Neural cell (in vitro differentiated cells): Measurements from ENCODE around the gene SLC8A1. TPM values are rescaled to one million over a fixed set of nuclear protein-coding genes. Genes with fewer than 3 reads are reported as not detected.

Experiments used
- H2AFZ ChIP-seq: fragments of 200-600, 300-800 bp; sonication (generic), shearing (Covaris generic); 2 replicates; pipeline ENCODE4 v1.6.0; 2014; ENCODE audit warnings: low read depth, mild to moderate bottlenecking, antibody characterized with exemption, low read length, moderate library complexity
- H3F3A ChIP-seq: fragments of 200-600 bp; shearing (Covaris generic); 2 replicates; pipeline ENCODE4 v1.6.1; 2016; ENCODE audit warnings: mild to moderate bottlenecking, moderate library complexity, mixed read lengths, antibody characterized with exemption, low read length; ENCODE audit not compliant: insufficient read depth, poor library complexity, severe bottlenecking
- H3K27ac ChIP-seq: fragments of 200-600, 300-800 bp; sonication (generic), shearing (Covaris generic); 2 replicates; pipeline ENCODE4 v1.5.1; 2014; ENCODE audit warnings: mild to moderate bottlenecking, low read length, moderate library complexity
- H3K27me3 ChIP-seq: fragments of 300-800, 200-600 bp; sonication (generic), shearing (Covaris generic); 2 replicates; pipeline ENCODE4 v1.6.0; 2014; ENCODE audit warnings: mild to moderate bottlenecking, low read depth, low read length, moderate library complexity; ENCODE audit not compliant: insufficient read depth
- H3K36me3 ChIP-seq: fragments of 300-800, 200-600 bp; sonication (generic), shearing (Covaris generic); 2 replicates; pipeline ENCODE4 v1.5.1; 2014; ENCODE audit warnings: mild to moderate bottlenecking, antibody characterized with exemption, low read length, moderate library complexity; ENCODE audit not compliant: insufficient read depth
- H3K4me2 ChIP-seq: fragments of 300-800, 200-600 bp; sonication (generic), shearing (Covaris generic); 2 replicates; pipeline ENCODE4 v1.6.0; 2014; ENCODE audit warnings: mild to moderate bottlenecking, low read length
- H3K4me3 ChIP-seq: fragments of 300-800, 200-600 bp; sonication (generic), shearing (Covaris generic); 2 replicates; pipeline ENCODE4 v1.5.1; 2014; ENCODE audit warnings: mild to moderate bottlenecking, low read length, moderate library complexity
- H3K79me2 ChIP-seq: fragments of 200-600 bp; shearing (Covaris generic); replicated peaks from 2 replicates; pipeline ENCODE4 v1.6.0; 2014; ENCODE audit warnings: mild to moderate bottlenecking, low read length, moderate library complexity; ENCODE audit not compliant: insufficient read depth
- H3K9ac ChIP-seq: fragments of 300-800, 200-600 bp; sonication (generic), shearing (Covaris generic); 2 replicates; pipeline ENCODE4 v1.6.1; 2016; ENCODE audit warnings: mild to moderate bottlenecking, low read length, mixed read lengths
- H3K9me2 ChIP-seq: fragments of 200-600 bp; shearing (Covaris generic); 2 replicates; pipeline ENCODE4 v1.6.1; 2016; ENCODE audit warnings: mild to moderate bottlenecking, low read length, mixed read lengths; ENCODE audit not compliant: insufficient read depth
- H3K9me3 ChIP-seq: fragments of 200-600, 300-800 bp; sonication (generic), shearing (Covaris generic); 2 replicates; pipeline ENCODE4 v1.6.1; 2016; ENCODE audit warnings: mild to moderate bottlenecking, mixed run types, low read length, moderate library complexity, mixed read lengths
- H4K20me1 ChIP-seq: fragments of 200-600 bp; shearing (Covaris generic); 2 replicates; pipeline ENCODE4 v1.6.1; 2016; ENCODE audit warnings: mild to moderate bottlenecking, mixed run types; ENCODE audit not compliant: insufficient read depth
- CTCF ChIP-seq: fragments of 450-650 bp; IDR thresholded peaks from 2 replicates; pipeline ENCODE4 v1.5.1; 2014; ENCODE audit warnings: antibody characterized with exemption, mild to moderate bottlenecking, moderate library complexity; ENCODE audit not compliant: poor library complexity, severe bottlenecking
- EP300 ChIP-seq: fragments of 450-650 bp; conservative IDR thresholded peaks from 2 replicates; pipeline ENCODE4 v1.6.1; 2014; ENCODE audit warnings: antibody characterized with exemption, mild to moderate bottlenecking, moderate library complexity; ENCODE audit not compliant: poor library complexity, severe bottlenecking
- EZH2 ChIP-seq: fragments of 200-600, 300-800 bp; shearing (Covaris generic), sonication (generic); IDR thresholded peaks from 2 replicates; pipeline ENCODE4 v1.6.1; 2014; ENCODE audit warnings: antibody characterized with exemption, low read length, borderline replicate concordance, mild to moderate bottlenecking; ENCODE audit not compliant: insufficient read depth, poor library complexity, severe bottlenecking
- MXI1 ChIP-seq: fragments of 450-650 bp; conservative IDR thresholded peaks from 2 replicates; pipeline ENCODE4 v1.6.1; 2014; ENCODE audit warnings: antibody characterized with exemption, mild to moderate bottlenecking; ENCODE audit not compliant: poor library complexity, severe bottlenecking
- POLR2AphosphoS5 ChIP-seq: IDR thresholded peaks from 2 replicates; pipeline ENCODE4 v1.6.1; 2012
- RAD21 ChIP-seq: fragments of 450-650 bp; conservative IDR thresholded peaks from 2 replicates; pipeline ENCODE4 v1.6.1; 2014; ENCODE audit warnings: antibody characterized with exemption, mild to moderate bottlenecking, moderate library complexity
- REST ChIP-seq: IDR thresholded peaks from 2 replicates; pipeline ENCODE4 v1.6.1; 2012; ENCODE audit warnings: borderline replicate concordance
- SMC3 ChIP-seq: fragments of 450-650 bp; conservative IDR thresholded peaks from 2 replicates; pipeline ENCODE4 v1.6.1; 2014; ENCODE audit warnings: antibody characterized with exemption, mild to moderate bottlenecking, moderate library complexity; ENCODE audit not compliant: poor library complexity
- TAF1 ChIP-seq: IDR thresholded peaks from 2 replicates; pipeline ENCODE4 v1.6.1; 2012; ENCODE audit warnings: low read depth
- polyA plus RNA-seq: library from polyadenylated mRNA; depleted of rRNA; stranded (reverse); fragments of >200 nt; gene quantifications from 2 replicates; pipeline ENCODE4 v1.2.3, GENCODE V29; 2014

SLC8A1 gene
- polyA plus RNA-seq, 1 donor from 2014 or later: 18.7 TPM

DNA sequence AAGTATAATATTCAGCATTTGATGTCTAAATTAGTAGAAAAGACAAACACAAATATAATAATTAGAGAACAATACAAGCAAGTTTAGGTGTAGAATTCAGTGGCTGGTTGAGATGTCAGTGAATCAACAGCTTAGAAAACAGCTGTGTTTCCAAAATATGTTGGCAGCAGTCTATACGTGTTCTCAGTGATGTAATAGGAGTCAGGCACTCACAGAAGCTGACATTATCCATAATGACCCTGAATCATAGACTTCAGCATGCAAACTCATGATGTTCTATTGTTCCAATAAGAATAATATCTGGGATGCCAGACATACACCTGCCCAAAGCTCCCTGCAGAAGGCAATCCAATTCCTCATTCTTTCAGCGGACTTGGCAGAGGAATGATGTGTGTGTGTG lies 164.7 kb downstream of the SLC8A1 start:
- no peak overlapping the region for H2AFZ ChIP-seq
- no peak for TF ChIP-seq SMC3
- no peak for TF ChIP-seq RAD21
- no peak for TF ChIP-seq CTCF
- TF ChIP-seq REST: no peak
- no peak for TF ChIP-seq MXI1
- TF ChIP-seq POLR2AphosphoS5: no peak
- TF ChIP-seq TAF1: no peak
- TF ChIP-seq EP300: no peak
- no peak for TF ChIP-seq EZH2
- H3K9ac ChIP-seq: no peak overlapping the region
- no peaks in the 10 kb centered on the region for H3K9me2 ChIP-seq
- no peaks in the 10 kb centered on the region for H3K27me3 ChIP-seq
- H3K36me3 ChIP-seq: no peaks in the 10 kb centered on the region
- no peak overlapping the region for H3K4me2 ChIP-seq
- H3K79me2 ChIP-seq: no peaks in the 10 kb centered on the region
- H4K20me1 ChIP-seq: no peaks in the 10 kb centered on the region
- no peak overlapping the region for H3K4me3 ChIP-seq
- H3F3A ChIP-seq: no peaks in the 10 kb centered on the region
- H3K9me3 ChIP-seq: no peaks in the 10 kb centered on the region
- no peak overlapping the region for H3K27ac ChIP-seq

- no peaks in the 10 kb centered on the region for H3K36me3 ChIP-seq
- no peaks in the 10 kb centered on the region for H4K20me1 ChIP-seq
- no peak overlapping the region for H2AFZ ChIP-seq
- H3K27me3 ChIP-seq: no peaks in the 10 kb centered on the region
- H3K4me3 ChIP-seq: no peak overlapping the region
- no peak for TF ChIP-seq TAF1
- TF ChIP-seq REST: no peak
- TF ChIP-seq MXI1: no peak
- TF ChIP-seq RAD21: no peak
- TF ChIP-seq SMC3: no peak
- no peak for TF ChIP-seq EZH2
- no peak for TF ChIP-seq CTCF
- no peak for TF ChIP-seq EP300
- H3K9me3 ChIP-seq: no peaks in the 10 kb centered on the region
- H3K27ac ChIP-seq: no peak overlapping the region
- H3K9ac ChIP-seq: no peak overlapping the region
- H3K9me2 ChIP-seq: no peaks in the 10 kb centered on the region
- H3K4me2 ChIP-seq: no peak overlapping the region
- no peaks in the 10 kb centered on the region for H3F3A ChIP-seq
- no peaks in the 10 kb centered on the region for H3K79me2 ChIP-seq
These were observed 165.2 kb downstream of the SLC8A1 start for GRCh38 chr2:40286721-40287120.
